Common myeloid progenitor, CD34-positive (primary cell): ENCODE data around the gene CXCL14.

ENCODE experiments used
- CTCF ChIA-PET: fragments of 350-600 bp; sonication (Branson Sonifier 250); formaldehyde crosslinking; loops from one replicate; lab custom pipeline; 2021; ENCODE audit warnings: antibody characterized with exemption; lab: Charles Lee
- POLR2A ChIA-PET: fragments of 350-600 bp; sonication (Branson Sonifier 250); formaldehyde crosslinking; loops from one replicate; lab custom pipeline; 2021; ENCODE audit warnings: antibody characterized with exemption; lab: Charles Lee
- DNase-seq, 3 donors: peaks; one replicate each; pipeline versions ENCODE4 v3.0.0 to v3.0.0-alpha.2; 2013
- H3K27ac ChIP-seq, 2 experiments: 1 replicate in 1 of 2; 2 replicates in 1 of 2; pipeline ENCODE4 v1.7.0; 2013; ENCODE audit warnings: inconsistent platforms in 2 of 2, low read length in 2 of 2, mild to moderate bottlenecking in 2 of 2, low read depth in 1 of 2, moderate library complexity in 1 of 2; ENCODE audit not compliant: severe bottlenecking in 2 of 2, insufficient read depth in 1 of 2, poor library complexity in 1 of 2
- H3K27me3 ChIP-seq, 5 experiments: replicated peaks in 2 of 5; 1 replicate in 3 of 5; 2 replicates in 2 of 5; pipeline versions ENCODE4 v1.6.1 to v1.7.0; 2013; ENCODE audit warnings: low read length in 4 of 5, mild to moderate bottlenecking in 2 of 5, moderate library complexity in 2 of 5, inconsistent platforms in 1 of 5; ENCODE audit not compliant: insufficient read depth in 5 of 5, control insufficient read depth in 4 of 5
- H3K36me3 ChIP-seq, 4 experiments: 1 replicate in 2 of 4; 2 replicates in 2 of 4; pipeline versions ENCODE4 v1.6.1 to v1.7.0; 2013; ENCODE audit warnings: low read length in 3 of 4, control low read depth in 1 of 4, mild to moderate bottlenecking in 1 of 4; ENCODE audit not compliant: control insufficient read depth in 4 of 4, insufficient read depth in 4 of 4
- H3K4me1 ChIP-seq, 4 experiments: 1 replicate in 3 of 4; 2 replicates in 1 of 4; pipeline versions ENCODE4 v1.6.1 to v1.7.1; 2013; ENCODE audit warnings: low read length in 3 of 4, mild to moderate bottlenecking in 3 of 4, control low read depth in 1 of 4, inconsistent platforms in 1 of 4, moderate library complexity in 1 of 4; ENCODE audit not compliant: control insufficient read depth in 4 of 4, insufficient read depth in 4 of 4; ENCODE audit errors: control extremely low read depth in 1 of 4
- H3K4me3 ChIP-seq, 7 experiments: 1 replicate in 4 of 7; 2 replicates in 3 of 7; pipeline versions ENCODE4 v1.5.1 to v1.7.0; 2013; ENCODE audit warnings: mild to moderate bottlenecking in 7 of 7, low read length in 6 of 7, moderate library complexity in 6 of 7, inconsistent platforms in 2 of 7, low read depth in 2 of 7, control low read depth in 1 of 7; ENCODE audit not compliant: insufficient read depth in 4 of 7, control insufficient read depth in 1 of 7; ENCODE audit errors: extremely low read depth in 1 of 7
- H3K9me3 ChIP-seq, 5 experiments: 1 replicate in 4 of 5; 2 replicates in 1 of 5; pipeline versions ENCODE4 v1.6.1 to v1.7.1; 2013; ENCODE audit warnings: low read length in 4 of 5, mild to moderate bottlenecking in 2 of 5, inconsistent platforms in 1 of 5, low read depth in 1 of 5, moderate library complexity in 1 of 5; ENCODE audit not compliant: control insufficient read depth in 4 of 5, insufficient read depth in 2 of 5; ENCODE audit errors: control extremely low read depth in 1 of 5
- WGBS: methylation state at CpG from one replicate; pipeline ENCODE4 v1.1.5; 2013; ENCODE audit not compliant: insufficient coverage; 5-methylcytosine and 5-hydroxymethylcytosine counted together

Gene CXCL14

DNA sequence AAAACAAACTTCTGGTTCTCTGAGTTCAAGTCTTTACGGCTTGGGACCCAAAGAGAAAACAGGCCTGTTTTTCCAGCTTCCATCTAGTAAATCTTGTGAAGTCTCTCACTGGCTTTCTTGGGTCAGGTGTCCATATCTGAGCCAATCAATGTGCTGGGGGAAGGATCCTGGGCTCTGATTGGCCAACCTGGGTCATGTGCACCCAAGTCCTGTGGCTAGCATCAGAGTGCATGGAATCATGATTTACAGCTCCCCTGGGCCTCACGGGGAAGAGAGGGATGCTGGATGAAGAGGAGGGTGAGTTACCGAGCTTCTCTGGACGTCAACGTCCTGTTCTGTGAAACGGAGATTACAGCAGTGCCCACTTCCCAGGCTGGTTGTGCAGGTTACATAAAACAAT lies 19.4 kb downstream of the CXCL14 start:
- Histone ChIP-seq H3K27me3 (peaks cover 5 to 40% (median 20%) of the 10 kb centered on the region in 5 experiments), H3K36me3 (no peaks in the 10 kb centered on the region), H3K27ac (no peak overlapping the region), H3K4me3 (no peak overlapping the region), H3K4me1 (peaks cover 0 to 6% (median 1%) of the 10 kb centered on the region in 4 experiments), H3K9me3 (no peaks in the 10 kb centered on the region)
- ChIA-PET POLR2A (no interaction called here), CTCF (interaction anchor here (0.7 to 29.4 kb wide), 9 partner anchors 9 to 271 kb away, joined by 3 to 1163 read pairs (median 8); partner anchors contain the start of genes DCANP1 and TIFAB)
- WGBS, result 37% methylated on average over 3 of the region's 6 CpGs
- peak; percentile 36 to 64 (median 60) for DNase-seq

DNA sequence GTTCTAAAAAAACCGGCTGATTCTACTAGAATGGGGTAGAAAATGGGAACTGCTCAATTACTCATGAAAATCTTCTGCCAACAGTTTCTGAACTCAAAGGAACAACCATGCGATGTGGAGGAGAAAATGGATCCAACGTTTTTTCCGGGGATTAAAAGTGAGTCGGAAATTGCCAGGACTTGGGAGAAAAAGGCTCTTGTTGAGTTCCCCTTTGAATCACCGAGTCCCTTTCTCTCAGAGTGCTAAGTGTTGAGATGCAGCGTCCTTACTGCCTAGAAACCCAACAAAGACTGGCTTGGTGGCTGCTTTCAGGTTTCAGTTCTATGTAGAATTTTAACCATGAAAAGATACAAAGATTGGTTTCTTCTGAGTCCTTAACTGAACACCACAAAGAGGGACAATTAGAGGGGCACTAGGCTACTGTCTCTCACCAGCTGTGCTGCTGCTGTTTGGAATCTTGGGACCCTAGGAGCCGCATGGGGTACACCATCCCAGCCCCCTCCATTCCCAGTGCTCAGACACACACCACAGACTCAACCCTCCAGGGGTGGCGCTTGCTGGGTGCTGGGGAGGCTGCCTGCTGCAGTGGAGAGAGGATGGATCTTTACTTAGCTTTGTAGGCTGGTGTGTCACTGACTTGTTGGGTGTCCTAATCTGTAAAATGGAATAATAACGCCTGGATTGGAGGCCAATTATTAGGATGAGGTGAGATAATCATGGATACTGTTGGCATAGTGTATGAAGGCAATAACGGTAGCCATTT lies 21.5 kb downstream of the CXCL14 start:
- H3K27ac ChIP-seq, result no peak overlapping the region
- CTCF ChIA-PET, result interaction anchor here (1.3 to 29.4 kb wide), 4 partner anchors 9 to 91 kb away, joined by 4 to 1163 read pairs (median 122); partner anchors contain the start of gene TIFAB
- no peaks in the 10 kb centered on the region for H3K9me3 ChIP-seq
- no peak overlapping the region for H3K4me3 ChIP-seq
- POLR2A ChIA-PET, result no interaction called here
- DNase-seq, result no peak
- H3K4me1 ChIP-seq, result peaks cover 0 to 6% (median 1%) of the 10 kb centered on the region in 4 experiments
- 72% methylated on average over 8 of the region's 11 CpGs for whole genome bisulfite sequencing
- no peaks in the 10 kb centered on the region for H3K36me3 ChIP-seq
- H3K27me3 ChIP-seq, result peaks cover 5 to 52% (median 24%) of the 10 kb centered on the region in 5 experiments

DNA sequence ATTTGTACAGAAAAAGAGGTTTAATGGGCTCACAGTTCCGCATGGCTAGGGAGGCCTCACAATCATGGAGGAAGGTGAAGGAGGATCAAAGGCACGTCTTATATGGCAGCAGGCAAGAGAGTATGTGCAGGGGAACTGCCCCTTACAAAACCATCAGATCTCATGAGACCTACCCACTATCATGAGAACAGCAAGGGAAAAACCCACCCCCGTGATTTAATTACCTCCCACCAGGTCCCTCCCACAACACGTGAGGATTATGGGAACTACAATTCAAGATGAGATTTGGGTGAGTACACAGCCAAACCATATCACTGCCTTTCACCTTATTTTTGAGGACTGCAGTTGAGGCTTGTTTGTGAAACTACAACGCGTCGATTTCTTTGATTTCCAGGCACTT lies 22.2 kb downstream of the CXCL14 start:
- no peak for DNase-seq
- 95% methylated on average over 4 of the region's 7 CpGs for WGBS
- CTCF ChIA-PET, result interaction anchor here (1.1 to 29.4 kb wide), 6 partner anchors 9 to 273 kb away, joined by 3 to 1163 read pairs (median 6); partner anchors contain the start of gene TIFAB

DNA sequence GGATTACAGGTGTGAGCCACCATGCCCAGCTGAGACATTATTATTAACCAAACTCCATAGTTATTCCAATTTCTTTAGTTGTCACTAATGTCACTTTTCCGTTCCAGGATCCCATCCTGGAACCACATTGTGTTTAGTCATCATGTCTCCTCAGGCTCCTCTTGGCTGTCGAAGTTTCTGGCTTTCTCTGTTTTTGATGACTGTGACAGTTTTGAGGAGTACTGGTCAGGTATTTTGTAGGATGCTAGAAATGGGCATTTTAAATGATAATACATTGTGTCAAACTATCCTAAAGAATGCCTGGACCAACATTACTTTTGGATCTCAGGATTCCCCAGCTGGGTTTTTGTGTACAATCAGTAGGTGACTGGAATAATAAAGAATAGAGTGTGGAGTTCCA lies 23.3 kb downstream of the CXCL14 start:
- Histone ChIP-seq H3K27ac (no peak overlapping the region), H3K9me3 (no peaks in the 10 kb centered on the region), H3K4me1 (peaks cover 0 to 3% (median 0%) of the 10 kb centered on the region in 4 experiments), H3K4me3 (no peak overlapping the region), H3K36me3 (no peaks in the 10 kb centered on the region), H3K27me3 (peaks cover 7 to 57% (median 26%) of the 10 kb centered on the region in 5 experiments)
- CTCF ChIA-PET, result interaction anchor here (1.1 to 29.4 kb wide), 7 partner anchors 8 to 274 kb away, joined by 3 to 1163 read pairs (median 5); partner anchors contain the start of gene TIFAB
- DNase-seq, result no peak
- POLR2A ChIA-PET, result no interaction called here
- WGBS, result no CpG with 5 or more reads among the region's 2 CpGs

More for the DNA sequence above, 22.2 kb downstream of the CXCL14 start:
- Histone ChIP-seq H3K36me3 (no peaks in the 10 kb centered on the region), H3K27me3 (peaks cover 5 to 52% (median 24%) of the 10 kb centered on the region in 5 experiments), H3K27ac (no peak overlapping the region), H3K4me3 (no peak overlapping the region), H3K9me3 (no peaks in the 10 kb centered on the region), H3K4me1 (peaks cover 0 to 6% (median 1%) of the 10 kb centered on the region in 4 experiments)
- POLR2A ChIA-PET, result no interaction called here

DNA sequence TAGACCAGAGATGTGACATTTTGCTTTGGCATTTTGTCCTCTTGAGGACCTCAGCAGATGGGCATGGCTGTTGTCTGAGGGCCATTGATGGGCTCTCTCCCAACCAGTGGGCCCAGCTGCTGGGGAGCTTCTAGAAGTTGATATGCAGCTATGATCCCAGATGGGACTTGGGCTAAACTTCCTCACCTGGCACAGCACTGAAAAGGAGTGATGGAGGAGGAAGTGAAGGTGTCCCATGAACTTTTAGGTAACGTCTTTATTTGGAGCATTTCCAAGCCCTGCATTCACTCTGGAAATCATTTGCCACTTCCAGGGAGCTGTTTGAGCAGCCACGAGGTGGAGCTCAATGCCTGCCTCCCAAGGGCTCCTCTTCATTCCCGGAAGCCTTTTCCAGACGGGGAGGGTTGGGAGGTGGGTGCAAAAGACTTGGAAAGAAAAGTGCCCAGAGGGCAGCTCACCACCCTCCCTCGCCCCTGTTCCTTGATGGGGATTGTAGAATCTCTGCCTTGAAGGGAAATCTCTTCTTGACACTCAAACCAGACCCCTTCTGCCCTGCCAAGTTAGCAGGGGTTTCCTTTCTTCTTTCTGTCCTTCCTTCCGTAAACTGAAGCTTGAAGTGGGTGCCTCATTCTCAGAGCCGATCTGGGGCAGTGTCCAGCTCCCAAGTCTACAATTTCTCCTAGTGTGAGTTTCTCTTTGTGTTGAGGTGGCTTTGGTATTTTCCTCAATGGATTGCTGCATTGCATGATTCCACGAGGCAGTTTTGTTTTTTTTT lies 24.9 kb downstream of the CXCL14 start:
- Histone ChIP-seq H3K4me3 (no peak overlapping the region), H3K36me3 (no peaks in the 10 kb centered on the region), H3K27ac (no peak overlapping the region), H3K4me1 (no peaks in the 10 kb centered on the region), H3K9me3 (no peaks in the 10 kb centered on the region), H3K27me3 (peaks cover 6 to 59% (median 33%) of the 10 kb centered on the region in 5 experiments)
- 9% methylated on average over 4 of the region's 8 CpGs for WGBS
- no peak for DNase-seq
- POLR2A ChIA-PET, result no interaction called here
- CTCF ChIA-PET, result interaction anchor here (1.9 to 29.4 kb wide), 4 partner anchors 12 to 276 kb away, joined by 6 to 1163 read pairs (median 144); partner anchors contain the start of genes NEUROG1 and TIFAB

DNA sequence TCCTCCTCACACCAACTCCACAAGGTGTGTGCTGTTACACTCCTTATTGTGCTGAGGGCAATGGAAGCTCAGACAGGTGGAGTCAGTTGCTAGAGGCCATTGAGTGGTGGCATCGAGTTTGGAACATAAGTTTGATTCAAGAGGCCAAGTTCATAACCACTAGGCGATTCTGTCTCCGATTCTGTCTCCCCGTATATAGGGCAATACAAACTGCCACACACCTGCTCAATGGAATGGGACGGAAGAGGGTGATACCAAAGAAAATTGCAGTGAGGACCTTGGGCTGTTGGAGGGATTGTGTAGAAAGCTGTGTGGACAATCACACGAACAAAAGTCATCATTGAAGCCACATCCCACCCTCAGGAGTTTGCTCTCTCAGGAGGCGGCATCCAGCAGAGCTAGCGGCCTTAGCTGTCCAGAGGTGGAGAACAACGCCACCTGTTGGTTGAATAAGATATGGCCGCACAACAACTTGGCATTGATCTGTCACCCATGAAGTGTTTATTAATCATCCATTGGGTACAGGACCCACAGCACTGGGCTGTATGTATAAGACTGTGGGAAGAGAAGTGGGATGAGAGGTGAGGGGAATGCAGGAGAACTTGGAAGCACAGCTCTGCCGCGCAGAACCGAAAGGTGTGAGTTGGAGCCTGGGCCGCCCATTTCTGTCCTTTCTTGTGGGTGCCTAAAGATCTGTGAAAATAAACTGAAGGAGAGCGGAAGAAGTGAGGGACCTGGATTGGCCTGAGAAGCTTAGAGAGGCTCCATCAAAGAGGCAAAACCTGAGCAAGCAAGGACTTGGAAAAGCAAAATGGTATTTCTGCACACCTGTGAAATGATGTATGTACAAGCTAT lies 27.0 kb downstream of the CXCL14 start:
- ChIA-PET CTCF (interaction anchor here (0.7 to 29.4 kb wide), 21 partner anchors 11 to 278 kb away, joined by 3 to 1163 read pairs (median 6); partner anchors contain the start of genes NEUROG1 and TIFAB), POLR2A (interaction anchor here (0.6 kb wide), 1 partner anchor 78 kb away, joined by 3 read pairs; no protein-coding TSS in a partner anchor)
- peak; percentile 83 to 89 (median 84) for DNase-seq
- H3K4me1 ChIP-seq, result no peaks in the 10 kb centered on the region
- H3K36me3 ChIP-seq, result no peaks in the 10 kb centered on the region
- no peak overlapping the region for H3K27ac ChIP-seq
- H3K27me3 ChIP-seq, result peaks cover 2 to 65% (median 36%) of the 10 kb centered on the region in 5 experiments
- whole genome bisulfite sequencing, result 37% methylated on average over 9 of the region's 15 CpGs
- H3K9me3 ChIP-seq, result no peaks in the 10 kb centered on the region
- no peak overlapping the region for H3K4me3 ChIP-seq
